Smooth muscle cell of the brain vasculature (primary cell): ENCODE measurements around the gene FRMD6.

Experiments used
- DNase-seq: peaks from one replicate; pipeline ENCODE4 v3.0.0-alpha.2; 2012; ENCODE audit warnings: low read depth, low spot score

FRMD6 gene

DNA sequence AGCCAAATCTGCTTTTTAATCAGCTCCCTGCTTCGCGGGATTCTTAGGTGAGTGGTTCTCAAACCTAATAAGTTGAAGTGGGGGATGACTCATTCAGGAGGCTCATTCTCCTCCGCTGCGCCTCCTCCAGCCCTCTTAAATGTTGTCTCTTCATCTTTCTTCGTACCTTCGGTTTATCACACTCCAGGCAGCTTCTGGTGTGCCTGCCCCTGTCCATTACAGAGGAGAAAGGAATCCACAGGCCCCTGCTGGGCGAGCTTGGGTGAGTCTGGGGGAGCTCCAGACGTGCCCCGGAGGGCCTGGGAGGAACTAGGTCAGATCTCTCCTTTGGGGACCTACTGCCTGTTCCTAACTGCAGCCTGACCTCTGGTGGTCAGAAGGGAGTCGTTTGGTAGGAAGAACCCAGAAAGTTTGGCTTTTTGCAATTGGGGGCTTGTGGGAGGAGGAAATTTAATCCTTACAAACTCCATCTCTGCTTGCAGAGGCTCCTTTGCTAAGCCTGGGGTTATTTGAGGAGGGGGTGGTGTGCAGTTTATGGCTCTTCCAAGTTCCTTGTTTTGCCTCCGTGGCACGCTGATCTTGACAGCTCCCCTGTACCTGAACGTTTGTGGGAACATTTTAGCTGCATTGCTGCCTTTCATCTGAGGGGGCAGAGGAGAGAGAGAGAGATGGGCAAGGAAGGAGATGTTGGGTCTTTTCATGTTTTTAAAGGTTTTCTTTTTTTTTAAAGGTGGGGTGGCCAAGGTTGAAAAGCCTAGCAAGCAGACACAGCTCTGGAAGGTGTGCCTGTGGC, 124.6 kb downstream of the FRMD6 start:
- peak; percentile 36 for DNase-seq

DNA sequence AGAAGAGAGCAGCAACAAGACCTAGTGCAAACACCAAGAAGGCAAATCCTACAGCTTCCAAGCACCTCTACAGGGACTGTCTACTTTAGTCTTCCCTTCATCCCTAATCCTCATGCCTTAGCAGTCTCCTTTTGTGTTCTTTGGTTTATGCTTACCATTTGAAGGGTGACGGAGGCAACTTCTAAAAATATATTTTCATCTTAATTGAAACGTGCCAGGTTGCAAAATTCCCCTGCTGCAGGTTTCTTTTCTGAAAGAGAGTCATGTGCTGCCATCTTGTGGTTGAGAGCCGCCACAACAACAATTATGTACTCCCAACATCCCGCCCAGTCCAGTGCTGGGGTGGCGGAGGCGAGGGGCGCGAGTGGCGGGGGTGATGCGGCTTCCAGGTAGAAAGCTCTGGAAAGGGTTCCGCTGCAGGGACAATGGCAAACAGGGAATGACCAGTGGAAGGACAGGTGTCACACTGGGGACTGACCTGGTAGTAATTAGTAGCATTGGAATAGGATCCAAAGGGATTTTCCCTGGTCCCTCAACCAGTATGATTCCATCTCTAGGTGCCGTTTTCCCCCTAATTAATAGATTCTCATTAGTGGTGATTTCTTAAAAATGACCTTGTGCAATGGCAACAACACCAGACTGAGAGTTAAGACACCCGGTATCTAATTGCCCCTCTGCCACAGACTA, 128.4 kb downstream of the FRMD6 start:
- DNase-seq, result peak; percentile 43
